Activated T-cell treated with anti-CD3 and anti-CD28 coated beads for 48 hours (primary cell): ENCODE results near the gene USP47.

Experiments
- DNase-seq: peaks from one replicate; pipeline ENCODE4 v3.0.0-alpha.2; 2020; ENCODE audit warnings: low read depth

The USP47 gene

GRCh38 chr11:11982461-11982860 is 140.7 kb downstream of the USP47 start:
- no peak for DNase-seq

- DNase-seq = no peak
Measured at GRCh38 chr11:11982975-11983374, 141.2 kb downstream of the USP47 start.

- DNase-seq = no peak
Measured at GRCh38 chr11:11983427-11983826, 141.7 kb downstream of the USP47 start.

GRCh38 chr11:11984563-11984962 is 142.8 kb downstream of the USP47 start:
- DNase-seq = no peak

- no peak for DNase-seq
Measured at GRCh38 chr11:11985016-11985715, 143.4 kb downstream of the USP47 start.

GRCh38 chr11:11985954-11986949 is 144.5 kb downstream of the USP47 start:
- DNase-seq = no peak

GRCh38 chr11:11987503-11988022 is 145.8 kb downstream of the USP47 start:
- no peak for DNase-seq

- no peak for DNase-seq
Measured at GRCh38 chr11:11988099-11988651, 146.4 kb downstream of the USP47 start.

GRCh38 chr11:11988681-11989261 is 147.0 kb downstream of the USP47 start:
- no peak for DNase-seq

- DNase-seq = no peak
Measured at GRCh38 chr11:11989774-11990744, 148.3 kb downstream of the USP47 start.

- DNase-seq = no peak
Measured at GRCh38 chr11:11992257-11993212, 150.8 kb downstream of the USP47 start.

GRCh38 chr11:11993839-11994238 is 152.1 kb downstream of the USP47 start:
- DNase-seq = no peak

GRCh38 chr11:11995601-11996000 is 153.8 kb downstream of the USP47 start:
- no peak for DNase-seq

GRCh38 chr11:11996321-11997048 is 154.7 kb downstream of the USP47 start:
- no peak for DNase-seq

GRCh38 chr11:11997049-11997322 is 155.2 kb downstream of the USP47 start:
- no peak for DNase-seq

GRCh38 chr11:11998091-11998781 is 156.5 kb downstream of the USP47 start:
- DNase-seq = no peak

- DNase-seq = no peak
Measured at GRCh38 chr11:12001186-12001585, 159.4 kb downstream of the USP47 start.

- no peak for DNase-seq
Measured at GRCh38 chr11:12003336-12003735, 161.6 kb downstream of the USP47 start.

- DNase-seq = no peak
Measured at GRCh38 chr11:12003815-12004214, 162.0 kb downstream of the USP47 start.
